ENCODE results near the gene AKIP1. TPM values are rescaled to one million over a fixed set of nuclear protein-coding genes. Genes with fewer than 3 reads are reported as not detected.

The AKIP1 gene

GRCh38 chr11:8964324-8965320 lies 53.6 kb downstream of the AKIP1 start, which contains the start of gene TMEM9B:
Gene TMEM9B (minus strand): TSS chr11:8964442. CDS start chr11:8964313, 129 bp downstream.
- Histone ChIP-seq H3K23ac (ENCODE audit: low read length in 2 of 2) (peak within 1 kb of the TSS; percentile 51 to 66), H3K14ac (ENCODE audit: low read length in 2 of 2) (peak within 1 kb of the TSS in 1 of 2 experiments; percentile 94), H3K4me1 (ENCODE audit: control insufficient read depth, insufficient read depth, low read depth, low read length) (peaks cover 6% of the 10 kb centered on the region), H2BK12ac (ENCODE audit: low read length in 2 of 2) (peak within 1 kb of the TSS; percentile 31 to 33), H2AK5ac (ENCODE audit: low read length, severe bottlenecking) (no peak within 1 kb of the TSS), H3K36me3 (ENCODE audit: control insufficient read depth in 1 of 2, insufficient read depth in 2 of 2, low read depth in 1 of 2, low read length in 2 of 2) (peaks cover 0 to 2% of the 10 kb centered on the region in 2 experiments), H2BK120ac (ENCODE audit: low read depth, low read length) (peak within 1 kb of the TSS; percentile 91), H2BK15ac (ENCODE audit: low read depth, poor library complexity, severe bottlenecking) (peak within 1 kb of the TSS; percentile 94), H2BK5ac (ENCODE audit: low read depth, low read length, poor library complexity, severe bottlenecking) (peak within 1 kb of the TSS; percentile 79), H3K4me3 (ENCODE audit: insufficient read depth in 1 of 2, low read depth in 1 of 2, low read length in 2 of 2) (peak within 1 kb of the TSS; percentile 92 to 98), H4K8ac (ENCODE audit: low read length) (peak within 1 kb of the TSS; percentile 99), H3K4me2 (ENCODE audit: low read length, poor library complexity, severe bottlenecking) (peak within 1 kb of the TSS; percentile 95), H3K9me3 (ENCODE audit: control insufficient read depth, low read length) (no peaks in the 10 kb centered on the region), H3K27me3 (ENCODE audit: control insufficient read depth in 1 of 2, insufficient read depth in 1 of 2, low read length in 2 of 2) (no peaks in the 10 kb centered on the region), H3K4ac (ENCODE audit: low read depth in 1 of 2, low read length in 2 of 2) (peak within 1 kb of the TSS; percentile 94 to 96), H4K91ac (ENCODE audit: low read length) (peak within 1 kb of the TSS; percentile 87), H3K79me1 (replicated peaks; ENCODE audit: low read length, poor library complexity, severe bottlenecking) (peaks cover 10% of the 10 kb centered on the region), H3K9ac (ENCODE audit: low read length) (peak within 1 kb of the TSS; percentile 98), H2AFZ (ENCODE audit: low read depth, low read length) (peak within 1 kb of the TSS; percentile 91), H3K27ac (ENCODE audit: low read length, poor library complexity, severe bottlenecking) (peak within 1 kb of the TSS; percentile 97), H3K18ac (ENCODE audit: low read depth in 1 of 2, low read length in 2 of 2) (peak within 1 kb of the TSS; percentile 96 to 99)
- peak; percentile 90 for DNase-seq
- under 1% methylated on average over 67 of the region's 67 CpGs for WGBS

DNA sequence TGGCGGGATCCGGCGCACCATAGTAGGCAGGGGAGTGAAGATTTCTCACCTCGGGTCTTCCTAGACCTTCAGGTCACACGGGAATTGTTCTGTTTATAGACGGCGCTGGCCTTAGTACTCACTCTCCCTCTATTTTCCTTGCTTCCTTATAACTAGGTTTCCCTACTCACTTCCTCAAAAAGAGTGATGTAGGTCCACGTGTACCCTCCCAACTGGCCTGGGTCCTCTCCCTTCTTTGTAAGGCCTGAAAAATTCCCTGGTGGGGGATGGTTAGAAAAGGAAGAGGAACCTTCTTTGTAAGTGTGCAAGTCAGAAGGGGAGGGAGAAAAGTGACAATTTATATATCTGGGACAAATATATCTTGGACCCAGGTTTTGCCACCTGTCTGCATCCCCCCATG lies 56.2 kb downstream of the AKIP1 start:
- no peak overlapping the region for H2BK12ac ChIP-seq (ENCODE audit: low read length in 2 of 2)
- H3K36me3 ChIP-seq (ENCODE audit: control insufficient read depth in 1 of 2, insufficient read depth in 2 of 2, low read depth in 1 of 2, low read length in 2 of 2) = peaks cover 0 to 2% of the 10 kb centered on the region in 2 experiments
- H3K4me2 ChIP-seq (ENCODE audit: low read length, poor library complexity, severe bottlenecking) = no peak overlapping the region
- H2BK5ac ChIP-seq (ENCODE audit: low read depth, low read length, poor library complexity, severe bottlenecking) = no peak overlapping the region
- no peak overlapping the region for H2AK5ac ChIP-seq (ENCODE audit: low read length, severe bottlenecking)
- H2AFZ ChIP-seq (ENCODE audit: low read depth, low read length) = no peak overlapping the region
- no peak overlapping the region for H3K14ac ChIP-seq (ENCODE audit: low read length in 2 of 2)
- 90% methylated on average over 7 of the region's 8 CpGs for WGBS
- H3K79me1 ChIP-seq (replicated peaks; ENCODE audit: low read length, poor library complexity, severe bottlenecking) = peaks cover 10% of the 10 kb centered on the region
- DNase-seq = no peak
- H2BK15ac ChIP-seq (ENCODE audit: low read depth, poor library complexity, severe bottlenecking) = no peak overlapping the region
- H3K9me3 ChIP-seq (ENCODE audit: control insufficient read depth, low read length) = no peaks in the 10 kb centered on the region
- H4K8ac ChIP-seq (ENCODE audit: low read length) = no peak overlapping the region
- H4K91ac ChIP-seq (ENCODE audit: low read length) = no peak overlapping the region
- no peak overlapping the region for H3K18ac ChIP-seq (ENCODE audit: low read depth in 1 of 2, low read length in 2 of 2)
- no peak overlapping the region for H3K4ac ChIP-seq (ENCODE audit: low read depth in 1 of 2, low read length in 2 of 2)
- H2BK120ac ChIP-seq (ENCODE audit: low read depth, low read length) = no peak overlapping the region
- H3K9ac ChIP-seq (ENCODE audit: low read length) = no peak overlapping the region
- H3K4me1 ChIP-seq (ENCODE audit: control insufficient read depth, insufficient read depth, low read depth, low read length) = peaks cover 6% of the 10 kb centered on the region
- no peaks in the 10 kb centered on the region for H3K27me3 ChIP-seq (ENCODE audit: control insufficient read depth in 1 of 2, insufficient read depth in 1 of 2, low read length in 2 of 2)
- no peak overlapping the region for H3K27ac ChIP-seq (ENCODE audit: low read length, poor library complexity, severe bottlenecking)
- no peak overlapping the region for H3K23ac ChIP-seq (ENCODE audit: low read length in 2 of 2)
- no peak overlapping the region for H3K4me3 ChIP-seq (ENCODE audit: insufficient read depth in 1 of 2, low read depth in 1 of 2, low read length in 2 of 2)

Small RNA genes within 50 kb of the gene (small RNA-seq; reads per million reads assigned to genes)
- gene RF00019 (ENCODE audit: low read depth) = not detected
